SU-DHL-6 (cell line): ENCODE data around the gene SPATS1.

Experiments used
- CTCF ChIP-seq: fragments of 200-600 bp; sonication (generic); IDR thresholded peaks from one replicate; pipeline ENCODE4 v1.5.1; 2017; ENCODE audit warnings: antibody characterized with exemption, mild to moderate bottlenecking, low read length, moderate library complexity; ENCODE audit not compliant: insufficient read depth, poor library complexity, severe bottlenecking
- EZH2phosphoT487 ChIP-seq: fragments of 200-600 bp; sonication (generic), shearing (Covaris generic); conservative IDR thresholded peaks from 2 replicates; pipeline ENCODE4 v1.6.1; 2018; ENCODE audit warnings: mild to moderate bottlenecking, antibody characterized with exemption, low read length, moderate library complexity, mixed read lengths

- TF ChIP-seq CTCF, result no peak
- no peak for TF ChIP-seq EZH2phosphoT487
Observed at GRCh38 chr6:44315516-44315915, 26.9 kb upstream of the SPATS1 start.
